K562 (cell line): ENCODE results near the gene ANK2. TPM values are rescaled to one million over a fixed set of nuclear protein-coding genes. Genes with fewer than 3 reads are reported as not detected.

Source experiments
- ATAC-seq: fragments of 200-7000 bp; cut with Tn5 transposase; 3 replicates; pipeline ENCODE4 v1.9.1; 2020; ENCODE audit warnings: moderate library complexity
- BruUV-seq: library from RNA; stranded (reverse); fragments of 400-500 nt; replicated peaks from 2 replicates; lab custom pipeline; 2021; lab: Mats Ljungman, UMichigan
- CTCF ChIA-PET: fragments of 300-600 bp; formaldehyde crosslinking; extraction: SDS; loops from one replicate; lab custom pipeline; 2021; ENCODE audit warnings: low intra/inter-chr PET ratio; lab: Yijun Ruan, JAX
- POLR2A ChIA-PET: fragments of 300-600, 350-650 bp; sonication (Branson Sonifier 250); formaldehyde crosslinking; extraction: SDS; loops from one replicate; lab custom pipeline; 2021; ENCODE audit warnings: antibody characterized with exemption, inconsistent platforms; lab: Yijun Ruan, JAX
- DNase-seq, 4 experiments: peaks; one replicate each; pipeline versions ENCODE4 v3.0.0 to v3.0.0-alpha.2; 2011 to 2018; ENCODE audit warnings: low spot score in 3 of 4, mixed read lengths in 3 of 4; ENCODE audit errors: extremely low read depth in 1 of 4
- FAIRE-seq: peaks from 2 replicates; lab custom pipeline; 2011; peaks lifted over from hg19 to GRCh38; lab: Jason Lieb, UNC
- H2AFZ ChIP-seq: 2 replicates; pipeline ENCODE4 v1.6.0; 2011; ENCODE audit warnings: low read depth, low read length, control low read depth, inconsistent platforms
- H3K27ac ChIP-seq: fragments of 200-600 bp; 3 replicates; pipeline ENCODE4 v1.8.0; 2011; ENCODE audit warnings: low read depth, mild to moderate bottlenecking, control low read depth, inconsistent platforms, low read length, moderate library complexity, mixed read lengths; ENCODE audit errors: extremely low read depth
- H3K27me3 ChIP-seq, 2 experiments: fragments of 300-600 bp in 1 of 2; 2 replicates in 1 of 2; 3 replicates in 1 of 2; pipeline versions ENCODE4 v1.6.0 to v1.8.0; 2011; ENCODE audit warnings: inconsistent platforms in 2 of 2, low read length in 2 of 2, mild to moderate bottlenecking in 1 of 2, mixed read lengths in 1 of 2, moderate library complexity in 1 of 2; ENCODE audit not compliant: control insufficient read depth in 2 of 2, insufficient read depth in 2 of 2
- H3K36me3 ChIP-seq: fragments of 300-600 bp; 3 replicates; pipeline ENCODE4 v1.8.0; 2011; ENCODE audit warnings: mild to moderate bottlenecking, low read length, inconsistent platforms; ENCODE audit not compliant: control insufficient read depth, insufficient read depth
- H3K4me1 ChIP-seq, 2 experiments: fragments of 200-600 bp in 1 of 2; replicated peaks in 1 of 2; 2 replicates in 1 of 2; 3 replicates in 1 of 2; pipeline versions ENCODE4 v1.5.1 to v1.8.0; 2011; ENCODE audit warnings: inconsistent platforms in 2 of 2, low read length in 2 of 2, mild to moderate bottlenecking in 1 of 2, mixed read lengths in 1 of 2, moderate library complexity in 1 of 2; ENCODE audit not compliant: control insufficient read depth in 2 of 2, insufficient read depth in 2 of 2
- H3K4me2 ChIP-seq: 2 replicates; pipeline ENCODE4 v1.6.1; 2011; ENCODE audit warnings: low read length, control low read depth, inconsistent platforms, mixed read lengths; ENCODE audit not compliant: insufficient read depth
- H3K4me3 ChIP-seq: fragments of 200-600 bp; sonication (generic), shearing (Covaris generic); 2 replicates; pipeline ENCODE4 v1.5.1; 2016; ENCODE audit warnings: control low read depth, inconsistent platforms
- H3K79me2 ChIP-seq: fragments of 200-600 bp; 3 replicates; pipeline ENCODE4 v1.8.0; 2011; ENCODE audit warnings: low read length, inconsistent platforms; ENCODE audit not compliant: control insufficient read depth, insufficient read depth
- H3K9ac ChIP-seq, 2 experiments: 2 replicates each; pipeline versions ENCODE4 v1.6.0 to v1.6.1; 2011; ENCODE audit warnings: low read depth in 2 of 2, low read length in 2 of 2, control low read depth in 1 of 2, inconsistent platforms in 1 of 2, mild to moderate bottlenecking in 1 of 2, mixed read lengths in 1 of 2; ENCODE audit not compliant: insufficient read depth in 1 of 2
- H3K9me1 ChIP-seq: one replicate; pipeline ENCODE4 v1.6.0; 2011; ENCODE audit warnings: inconsistent platforms, mild to moderate bottlenecking, low read length, moderate library complexity; ENCODE audit not compliant: control insufficient read depth, insufficient read depth
- H3K9me3 ChIP-seq: replicated peaks from 2 replicates; pipeline ENCODE4 v1.5.1; 2011; ENCODE audit warnings: low read depth, low read length, inconsistent platforms; ENCODE audit not compliant: control insufficient read depth, insufficient read depth
- H4K20me1 ChIP-seq: replicated peaks from 2 replicates; pipeline ENCODE4 v1.6.1; 2011; ENCODE audit warnings: low read length, inconsistent platforms, mixed read lengths; ENCODE audit not compliant: control insufficient read depth, insufficient read depth
- HMGXB4 ChIP-seq: sonication (generic); formaldehyde crosslinking; IDR thresholded peaks from 2 replicates; pipeline ENCODE4 v1.8.1; 2023; ENCODE audit warnings: mild to moderate bottlenecking, missing genetic modification reagents
- NFE2 ChIP-seq: IDR thresholded peaks from 2 replicates; pipeline ENCODE4 v1.6.1; 2014; ENCODE audit warnings: antibody characterized with exemption, low read depth
- NR2C2 ChIP-seq, 2 experiments: fragments of 200-800 bp in 1 of 2; sonication (Bioruptor generic) in 1 of 2; sonication (generic) in 1 of 2; formaldehyde crosslinking in 1 of 2; IDR thresholded peaks; 2 replicates each; pipeline versions ENCODE4 v1.6.1 to v1.8.0; 2016 to 2022; ENCODE audit warnings: mild to moderate bottlenecking in 1 of 2, missing compliant biosample characterization in 1 of 2, missing genetic modification characterization in 1 of 2, missing genetic modification reagents in 1 of 2
- RBBP5 ChIP-seq: fragments of 200-600 bp; sonication (generic); IDR thresholded peaks from 2 replicates; pipeline ENCODE4 v1.6.1; 2012; ENCODE audit warnings: borderline replicate concordance, mild to moderate bottlenecking, low read length, control low read depth, inconsistent platforms; ENCODE audit not compliant: insufficient read depth, poor library complexity, severe bottlenecking
- SMARCC2 ChIP-seq: fragments of 450-650 bp; IDR thresholded peaks from 2 replicates; pipeline ENCODE4 v1.6.1; 2017; ENCODE audit warnings: antibody characterized with exemption, moderate library complexity, mild to moderate bottlenecking, low read depth
- ZNF175 ChIP-seq: fragments of 200-800 bp; sonication (Bioruptor generic); IDR thresholded peaks from 2 replicates; pipeline ENCODE4 v1.6.1; 2016; ENCODE audit warnings: low read depth, mild to moderate bottlenecking, missing genetic modification characterization, missing compliant biosample characterization
- ZNF23 ChIP-seq: fragments of 250-450 bp; sonication (Bioruptor Pico); IDR thresholded peaks from 2 replicates; pipeline ENCODE4 v1.4.0; 2020; ENCODE audit warnings: mild to moderate bottlenecking
- ZNF41 ChIP-seq: fragments of 250-450 bp; sonication (Bioruptor Pico); conservative IDR thresholded peaks from 2 replicates; pipeline ENCODE4 v1.4.0; 2020; ENCODE audit warnings: mild to moderate bottlenecking
- WGBS: fragments of 100-300 bp; shearing (Covaris generic); methylation state at CpG from one replicate; pipeline ENCODE4 v1.1.6; 2016; ENCODE audit warnings: low coverage, mixed read lengths; ENCODE audit not compliant: insufficient coverage; ENCODE audit errors: missing lambda C conversion rate; 5-methylcytosine and 5-hydroxymethylcytosine counted together
- in situ Hi-C: fragments of 300-500 bp; cut with MboI; formaldehyde crosslinking; loops from 4 replicates; pipeline ENCODE4 v1.15.0; 2018; ENCODE audit warnings: inconsistent platforms, mixed read lengths
- intact Hi-C: fragments of 100-400 bp; cut with micrococcal nuclease; formaldehyde crosslinking; loops from 2 replicates; pipeline ENCODE4 v1.14.2; 2022
- polyA plus RNA-seq, 8 experiments: library from polyadenylated mRNA; depleted of rRNA in 4 of 8; stranded (reverse) in 5 of 8; unstranded in 3 of 8; fragments of >200 nt; fragmentation: Nextera tagmentation in 2 of 8; fragmentation: Illumina TruSeq in 1 of 8; extraction: Ambion mirVana in 2 of 8; extraction: Trizol in 1 of 8; gene quantifications; 2 replicates each; pipeline versions ENCODE4 v1.2.1 to v1.2.3, GENCODE V29; 2011 to 2014; ENCODE audit warnings: inconsistent platforms in 1 of 8, missing spikeins in 1 of 8
- total RNA-seq, 7 experiments: library from RNA; depleted of rRNA in 6 of 7; stranded (reverse); fragments of >200 nt in 6 of 7; fragmentation: Illumina TruSeq in 2 of 7; extraction: Trizol in 2 of 7; gene quantifications; 2 replicates each; pipeline versions ENCODE4 v1.2.1 to v1.2.3, GENCODE V29; 2011 to 2021; ENCODE audit warnings: low replicate concordance in 1 of 7
- TF ChIP-seq, protein P1 (sequence below): sonication (generic); formaldehyde crosslinking; IDR thresholded peaks from 2 replicates; pipeline ENCODE4 v1.8.1; 2023; ENCODE audit warnings: missing genetic modification reagents, mild to moderate bottlenecking, borderline replicate concordance
- TF ChIP-seq, protein P2 (sequence below): sonication (generic); formaldehyde crosslinking; IDR thresholded peaks from 2 replicates; pipeline ENCODE4 v1.8.1; 2023; ENCODE audit warnings: mild to moderate bottlenecking, missing genetic modification reagents
- TF ChIP-seq, protein P3 (sequence below), 2 experiments: fragments of 450-650 bp in 1 of 2; sonication (generic) in 1 of 2; formaldehyde crosslinking; conservative IDR thresholded peaks; 2 replicates each; pipeline versions ENCODE4 v1.4.0 to v1.8.1; 2020 to 2022; ENCODE audit warnings: mild to moderate bottlenecking in 1 of 2, missing genetic modification reagents in 1 of 2

ANK2 gene
- total and polyA plus RNA-seq, 9 of the 15 experiments (the other 6 are each of a cell fraction or from before 2014, with no cell fraction given): 0.07 to 0.24 TPM; not detected in 7

DNA sequence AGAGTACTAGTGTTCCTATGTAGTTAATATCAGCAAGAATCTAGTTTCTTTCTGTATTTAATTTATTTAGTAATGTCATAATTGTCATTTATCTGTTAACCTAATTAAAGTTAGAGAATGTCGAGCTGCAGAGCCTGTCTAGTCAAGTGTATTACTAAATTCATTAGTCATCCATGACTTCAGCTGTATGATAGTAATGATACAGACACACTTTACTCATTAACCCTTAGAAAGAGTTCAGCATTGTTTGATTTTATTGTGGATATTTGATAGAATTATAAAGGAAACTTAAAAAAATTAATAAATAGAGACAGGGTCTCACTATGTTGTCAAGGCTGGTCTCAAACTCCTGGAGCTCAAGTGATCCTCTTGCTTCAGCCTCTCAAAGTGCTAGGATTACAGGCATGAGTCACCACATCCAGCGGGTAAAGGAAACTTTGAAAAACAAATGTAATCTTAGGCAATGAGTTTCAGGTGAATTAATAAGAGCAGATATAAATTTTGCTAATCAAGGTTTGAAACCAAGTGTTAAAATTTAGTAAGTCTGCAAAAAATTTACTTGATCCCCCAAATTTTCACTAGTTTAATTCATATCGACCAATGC lies 110.6 kb downstream of the ANK2 start:
- intact Hi-C loops: no loop called here
- Histone ChIP-seq H3K4me3 (no peak overlapping the region), H3K27ac (no peak overlapping the region), H3K36me3 (no peaks in the 10 kb centered on the region), H3K27me3 (no peaks in the 10 kb centered on the region), H3K9me3 (no peaks in the 10 kb centered on the region), H3K9ac (no peak overlapping the region), H3K79me2 (no peaks in the 10 kb centered on the region), H3K9me1 (no peaks in the 10 kb centered on the region), H3K4me2 (no peak overlapping the region), H2AFZ (no peak overlapping the region), H3K4me1 (no peaks in the 10 kb centered on the region), H4K20me1 (no peaks in the 10 kb centered on the region)
- in situ Hi-C loops: no loop called here
- DNase-seq (no peak), ATAC-seq (no peak), FAIRE-seq (no peak)
- 0% methylated on average over 3 of the region's 3 CpGs for WGBS
- ChIA-PET POLR2A (no interaction called here), CTCF (no interaction called here)
- BruUV-seq: no TSS peak
- TF ChIP-seq ZNF23: no peak
- TF ChIP-seq HMGXB4 (CRISPR knock-in tag): no peak
- TF ChIP-seq, protein P1, sequence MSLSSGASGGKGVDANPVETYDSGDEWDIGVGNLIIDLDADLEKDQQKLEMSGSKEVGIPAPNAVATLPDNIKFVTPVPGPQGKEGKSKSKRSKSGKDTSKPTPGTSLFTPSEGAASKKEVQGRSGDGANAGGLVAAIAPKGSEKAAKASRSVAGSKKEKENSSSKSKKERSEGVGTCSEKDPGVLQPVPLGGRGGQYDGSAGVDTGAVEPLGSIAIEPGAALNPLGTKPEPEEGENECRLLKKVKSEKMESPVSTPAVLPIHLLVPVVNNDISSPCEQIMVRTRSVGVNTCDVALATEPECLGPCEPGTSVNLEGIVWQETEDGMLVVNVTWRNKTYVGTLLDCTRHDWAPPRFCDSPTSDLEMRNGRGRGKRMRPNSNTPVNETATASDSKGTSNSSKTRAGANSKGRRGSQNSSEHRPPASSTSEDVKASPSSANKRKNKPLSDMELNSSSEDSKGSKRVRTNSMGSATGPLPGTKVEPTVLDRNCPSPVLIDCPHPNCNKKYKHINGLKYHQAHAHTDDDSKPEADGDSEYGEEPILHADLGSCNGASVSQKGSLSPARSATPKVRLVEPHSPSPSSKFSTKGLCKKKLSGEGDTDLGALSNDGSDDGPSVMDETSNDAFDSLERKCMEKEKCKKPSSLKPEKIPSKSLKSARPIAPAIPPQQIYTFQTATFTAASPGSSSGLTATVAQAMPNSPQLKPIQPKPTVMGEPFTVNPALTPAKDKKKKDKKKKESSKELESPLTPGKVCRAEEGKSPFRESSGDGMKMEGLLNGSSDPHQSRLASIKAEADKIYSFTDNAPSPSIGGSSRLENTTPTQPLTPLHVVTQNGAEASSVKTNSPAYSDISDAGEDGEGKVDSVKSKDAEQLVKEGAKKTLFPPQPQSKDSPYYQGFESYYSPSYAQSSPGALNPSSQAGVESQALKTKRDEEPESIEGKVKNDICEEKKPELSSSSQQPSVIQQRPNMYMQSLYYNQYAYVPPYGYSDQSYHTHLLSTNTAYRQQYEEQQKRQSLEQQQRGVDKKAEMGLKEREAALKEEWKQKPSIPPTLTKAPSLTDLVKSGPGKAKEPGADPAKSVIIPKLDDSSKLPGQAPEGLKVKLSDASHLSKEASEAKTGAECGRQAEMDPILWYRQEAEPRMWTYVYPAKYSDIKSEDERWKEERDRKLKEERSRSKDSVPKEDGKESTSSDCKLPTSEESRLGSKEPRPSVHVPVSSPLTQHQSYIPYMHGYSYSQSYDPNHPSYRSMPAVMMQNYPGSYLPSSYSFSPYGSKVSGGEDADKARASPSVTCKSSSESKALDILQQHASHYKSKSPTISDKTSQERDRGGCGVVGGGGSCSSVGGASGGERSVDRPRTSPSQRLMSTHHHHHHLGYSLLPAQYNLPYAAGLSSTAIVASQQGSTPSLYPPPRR (CRISPR knock-in tag): no peak
- no peak for TF ChIP-seq ZNF41
- no peak for TF ChIP-seq RBBP5
- TF ChIP-seq ZNF175 (CRISPR knock-in tag): no peak
- no peak for TF ChIP-seq NR2C2 (CRISPR knock-in tag; IDR thresholded peaks at IDR 0.05)
- TF ChIP-seq NR2C2 (tag; IDR thresholded peaks at IDR 0.05): no peak
- TF ChIP-seq, protein P2, sequence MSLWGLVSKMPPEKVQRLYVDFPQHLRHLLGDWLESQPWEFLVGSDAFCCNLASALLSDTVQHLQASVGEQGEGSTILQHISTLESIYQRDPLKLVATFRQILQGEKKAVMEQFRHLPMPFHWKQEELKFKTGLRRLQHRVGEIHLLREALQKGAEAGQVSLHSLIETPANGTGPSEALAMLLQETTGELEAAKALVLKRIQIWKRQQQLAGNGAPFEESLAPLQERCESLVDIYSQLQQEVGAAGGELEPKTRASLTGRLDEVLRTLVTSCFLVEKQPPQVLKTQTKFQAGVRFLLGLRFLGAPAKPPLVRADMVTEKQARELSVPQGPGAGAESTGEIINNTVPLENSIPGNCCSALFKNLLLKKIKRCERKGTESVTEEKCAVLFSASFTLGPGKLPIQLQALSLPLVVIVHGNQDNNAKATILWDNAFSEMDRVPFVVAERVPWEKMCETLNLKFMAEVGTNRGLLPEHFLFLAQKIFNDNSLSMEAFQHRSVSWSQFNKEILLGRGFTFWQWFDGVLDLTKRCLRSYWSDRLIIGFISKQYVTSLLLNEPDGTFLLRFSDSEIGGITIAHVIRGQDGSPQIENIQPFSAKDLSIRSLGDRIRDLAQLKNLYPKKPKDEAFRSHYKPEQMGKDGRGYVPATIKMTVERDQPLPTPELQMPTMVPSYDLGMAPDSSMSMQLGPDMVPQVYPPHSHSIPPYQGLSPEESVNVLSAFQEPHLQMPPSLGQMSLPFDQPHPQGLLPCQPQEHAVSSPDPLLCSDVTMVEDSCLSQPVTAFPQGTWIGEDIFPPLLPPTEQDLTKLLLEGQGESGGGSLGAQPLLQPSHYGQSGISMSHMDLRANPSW: no peak
- TF ChIP-seq SMARCC2: no peak
- TF ChIP-seq, protein P3, sequence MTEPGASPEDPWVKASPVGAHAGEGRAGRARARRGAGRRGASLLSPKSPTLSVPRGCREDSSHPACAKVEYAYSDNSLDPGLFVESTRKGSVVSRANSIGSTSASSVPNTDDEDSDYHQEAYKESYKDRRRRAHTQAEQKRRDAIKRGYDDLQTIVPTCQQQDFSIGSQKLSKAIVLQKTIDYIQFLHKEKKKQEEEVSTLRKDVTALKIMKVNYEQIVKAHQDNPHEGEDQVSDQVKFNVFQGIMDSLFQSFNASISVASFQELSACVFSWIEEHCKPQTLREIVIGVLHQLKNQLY (CRISPR knock-in tag; conservative IDR thresholded peaks at IDR 0.05): no peak
- no peak for TF ChIP-seq NFE2
